SU-DHL-6 (cell line): ENCODE data around the gene MRRF.

Source experiments
- H2AFZ ChIP-seq: fragments of 200-600 bp; sonication (generic); 2 replicates; pipeline ENCODE4 v1.6.1; 2014; ENCODE audit warnings: low read depth, mild to moderate bottlenecking, moderate library complexity, mixed read lengths, antibody characterized with exemption, low read length; ENCODE audit not compliant: severe bottlenecking
- H3F3A ChIP-seq: fragments of 200-600 bp; shearing (Covaris generic); 2 replicates; pipeline ENCODE4 v1.6.0; 2016; ENCODE audit warnings: antibody characterized with exemption, mild to moderate bottlenecking; ENCODE audit not compliant: insufficient read depth
- H3K27ac ChIP-seq: fragments of 200-600 bp; sonication (generic); 2 replicates; pipeline ENCODE4 v1.5.1; 2016; ENCODE audit warnings: low read depth, mild to moderate bottlenecking, low read length, moderate library complexity, mixed read lengths
- H3K27me3 ChIP-seq: fragments of 200-600 bp; sonication (generic), shearing (Covaris generic); 2 replicates; pipeline ENCODE4 v1.6.0; 2014; ENCODE audit warnings: mild to moderate bottlenecking, low read length
- H3K36me3 ChIP-seq: fragments of 200-600 bp; sonication (generic); 2 replicates; pipeline ENCODE4 v1.6.1; 2014; ENCODE audit warnings: mild to moderate bottlenecking, low read length, mixed read lengths
- H3K4me2 ChIP-seq: fragments of 300-600, 200-600 bp; shearing (Covaris generic), sonication (generic); 2 replicates; pipeline ENCODE4 v1.6.0; 2014; ENCODE audit warnings: low read length, low read depth, mild to moderate bottlenecking; ENCODE audit not compliant: poor library complexity, severe bottlenecking
- H3K4me3 ChIP-seq: fragments of 200-600 bp; sonication (generic); 2 replicates; pipeline ENCODE4 v1.5.1; 2014; ENCODE audit warnings: antibody characterized with exemption, low read length, mild to moderate bottlenecking, mixed read lengths; ENCODE audit not compliant: insufficient read depth, poor library complexity, severe bottlenecking
- H3K79me2 ChIP-seq: fragments of 200-600 bp; sonication (generic); 2 replicates; pipeline ENCODE4 v1.6.1; 2014; ENCODE audit warnings: mild to moderate bottlenecking, low read length, moderate library complexity; ENCODE audit not compliant: insufficient read depth
- H3K9ac ChIP-seq: fragments of 200-600 bp; sonication (generic); 2 replicates; pipeline ENCODE4 v1.7.0; 2014; ENCODE audit warnings: mild to moderate bottlenecking, low read length
- H3K9me2 ChIP-seq: fragments of 200-600 bp; sonication (generic); replicated peaks from 2 replicates; pipeline ENCODE4 v1.6.1; 2014; ENCODE audit warnings: low read length; ENCODE audit not compliant: insufficient read depth
- H3K9me3 ChIP-seq: fragments of 200-600 bp; sonication (generic); 2 replicates; pipeline ENCODE4 v1.6.1; 2014; ENCODE audit warnings: low read length, mixed read lengths; ENCODE audit not compliant: insufficient read depth
- H4K20me1 ChIP-seq: fragments of 200-600 bp; sonication (generic); 2 replicates; pipeline ENCODE4 v1.6.1; 2014; ENCODE audit warnings: low read depth, mild to moderate bottlenecking, antibody characterized with exemption, low read length, moderate library complexity, mixed read lengths
- EZH2phosphoT487 ChIP-seq: fragments of 200-600 bp; sonication (generic), shearing (Covaris generic); conservative IDR thresholded peaks from 2 replicates; pipeline ENCODE4 v1.6.1; 2018; ENCODE audit warnings: mild to moderate bottlenecking, antibody characterized with exemption, low read length, moderate library complexity, mixed read lengths
- TF ChIP-seq, protein P1 (sequence below): fragments of 200-600 bp; sonication (generic); IDR thresholded peaks from one replicate; pipeline ENCODE4 v1.5.1; 2017; ENCODE audit warnings: antibody characterized with exemption, mild to moderate bottlenecking, low read length, moderate library complexity; ENCODE audit not compliant: insufficient read depth, poor library complexity, severe bottlenecking

The MRRF gene

DNA sequence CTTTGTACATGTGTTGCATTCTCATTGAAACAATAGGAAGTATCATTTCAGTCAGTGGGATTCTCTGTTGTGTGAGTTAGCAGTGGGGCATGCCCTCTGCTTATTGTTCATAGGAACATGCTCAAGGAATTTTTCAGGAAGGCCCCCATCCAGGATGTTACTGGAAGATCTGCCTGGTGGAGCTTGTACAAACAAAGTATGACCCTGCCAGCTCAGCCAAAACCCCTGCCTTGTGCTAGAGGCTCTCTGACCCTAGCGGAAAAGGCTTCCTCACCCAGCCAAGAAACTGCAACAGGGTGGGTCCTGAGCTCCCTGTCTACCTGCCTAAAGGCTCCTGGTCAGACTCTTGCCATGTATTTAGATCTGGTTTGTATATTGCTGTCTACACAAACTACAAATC is 43.2 kb downstream of the MRRF start:
- Histone ChIP-seq H3F3A (no peaks in the 10 kb centered on the region), H3K36me3 (peaks cover 23% of the 10 kb centered on the region), H3K4me2 (no peak overlapping the region), H2AFZ (no peak overlapping the region), H3K9me2 (no peaks in the 10 kb centered on the region), H3K4me3 (no peak overlapping the region), H3K27me3 (no peaks in the 10 kb centered on the region), H3K9me3 (no peaks in the 10 kb centered on the region), H3K9ac (no peak overlapping the region), H3K27ac (no peak overlapping the region), H4K20me1 (no peaks in the 10 kb centered on the region), H3K79me2 (peaks cover 7% of the 10 kb centered on the region; the same call in 1 of the 2 replicates)
- TF ChIP-seq EZH2phosphoT487 = no peak
- TF ChIP-seq, protein P1, sequence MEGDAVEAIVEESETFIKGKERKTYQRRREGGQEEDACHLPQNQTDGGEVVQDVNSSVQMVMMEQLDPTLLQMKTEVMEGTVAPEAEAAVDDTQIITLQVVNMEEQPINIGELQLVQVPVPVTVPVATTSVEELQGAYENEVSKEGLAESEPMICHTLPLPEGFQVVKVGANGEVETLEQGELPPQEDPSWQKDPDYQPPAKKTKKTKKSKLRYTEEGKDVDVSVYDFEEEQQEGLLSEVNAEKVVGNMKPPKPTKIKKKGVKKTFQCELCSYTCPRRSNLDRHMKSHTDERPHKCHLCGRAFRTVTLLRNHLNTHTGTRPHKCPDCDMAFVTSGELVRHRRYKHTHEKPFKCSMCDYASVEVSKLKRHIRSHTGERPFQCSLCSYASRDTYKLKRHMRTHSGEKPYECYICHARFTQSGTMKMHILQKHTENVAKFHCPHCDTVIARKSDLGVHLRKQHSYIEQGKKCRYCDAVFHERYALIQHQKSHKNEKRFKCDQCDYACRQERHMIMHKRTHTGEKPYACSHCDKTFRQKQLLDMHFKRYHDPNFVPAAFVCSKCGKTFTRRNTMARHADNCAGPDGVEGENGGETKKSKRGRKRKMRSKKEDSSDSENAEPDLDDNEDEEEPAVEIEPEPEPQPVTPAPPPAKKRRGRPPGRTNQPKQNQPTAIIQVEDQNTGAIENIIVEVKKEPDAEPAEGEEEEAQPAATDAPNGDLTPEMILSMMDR = no peak

DNA sequence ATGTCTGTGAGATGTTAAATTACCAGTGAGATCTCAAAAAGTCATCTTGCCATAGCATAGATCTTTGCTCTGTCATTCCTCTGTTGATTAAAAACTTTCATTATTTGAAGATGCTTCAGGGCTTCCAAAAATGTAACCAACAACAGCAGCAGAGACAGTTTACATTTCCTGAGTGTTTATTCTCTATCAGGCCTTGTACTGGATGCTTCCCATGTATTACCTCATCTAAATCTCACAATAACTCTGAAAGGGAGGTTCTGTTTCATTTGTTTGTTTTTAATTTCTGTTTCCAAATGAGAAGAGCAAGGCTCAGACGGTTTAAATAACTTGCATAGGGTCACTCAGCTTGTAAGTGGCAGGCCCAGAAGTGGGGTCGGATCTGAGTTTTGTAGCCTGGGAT is 45.2 kb downstream of the MRRF start:
- Histone ChIP-seq H3K79me2 (peaks cover under 1% of the 10 kb centered on the region; the same call in 1 of the 2 replicates), H3K4me3 (no peak overlapping the region), H3K4me2 (no peak overlapping the region), H3K27ac (no peak overlapping the region), H4K20me1 (no peaks in the 10 kb centered on the region), H3K9me2 (no peaks in the 10 kb centered on the region), H3F3A (no peaks in the 10 kb centered on the region), H2AFZ (no peak overlapping the region), H3K9me3 (no peaks in the 10 kb centered on the region), H3K27me3 (no peaks in the 10 kb centered on the region), H3K36me3 (peaks cover 25% of the 10 kb centered on the region), H3K9ac (no peak overlapping the region)
- TF ChIP-seq, protein P1 = no peak

DNA sequence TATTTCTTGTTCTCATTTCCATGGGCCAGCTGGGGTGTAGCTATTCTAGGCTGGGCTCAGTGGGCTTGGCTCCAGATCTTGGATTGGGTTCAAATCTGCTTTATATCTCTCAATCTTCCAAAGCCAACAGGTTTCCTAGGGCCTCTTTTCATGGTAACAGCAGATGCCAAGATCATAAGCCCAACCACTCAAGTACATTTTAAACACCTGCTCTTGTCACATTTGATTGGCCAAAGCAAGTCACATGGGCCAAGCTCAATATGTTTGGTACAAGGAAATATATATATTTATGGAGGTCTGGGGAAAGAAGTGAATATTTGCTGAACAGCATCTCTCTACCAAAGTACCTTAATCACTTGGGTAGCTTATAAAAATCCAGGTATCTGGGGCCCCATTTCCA is 49.5 kb downstream of the MRRF start:
- H3K36me3 ChIP-seq = peaks cover 25% of the 10 kb centered on the region
- H3K9me2 ChIP-seq = no peaks in the 10 kb centered on the region
- no peak overlapping the region for H3K27ac ChIP-seq
- H3K9ac ChIP-seq = no peak overlapping the region
- H3K4me2 ChIP-seq = no peak overlapping the region
- no peak overlapping the region for H3K4me3 ChIP-seq
- H3K9me3 ChIP-seq = no peaks in the 10 kb centered on the region
- no peaks in the 10 kb centered on the region for H3K27me3 ChIP-seq
- no peaks in the 10 kb centered on the region for H3K79me2 ChIP-seq
- no peak overlapping the region for H2AFZ ChIP-seq
- H3F3A ChIP-seq = no peaks in the 10 kb centered on the region
- TF ChIP-seq EZH2phosphoT487 = no peak
- TF ChIP-seq, protein P1 = no peak
- no peaks in the 10 kb centered on the region for H4K20me1 ChIP-seq

DNA sequence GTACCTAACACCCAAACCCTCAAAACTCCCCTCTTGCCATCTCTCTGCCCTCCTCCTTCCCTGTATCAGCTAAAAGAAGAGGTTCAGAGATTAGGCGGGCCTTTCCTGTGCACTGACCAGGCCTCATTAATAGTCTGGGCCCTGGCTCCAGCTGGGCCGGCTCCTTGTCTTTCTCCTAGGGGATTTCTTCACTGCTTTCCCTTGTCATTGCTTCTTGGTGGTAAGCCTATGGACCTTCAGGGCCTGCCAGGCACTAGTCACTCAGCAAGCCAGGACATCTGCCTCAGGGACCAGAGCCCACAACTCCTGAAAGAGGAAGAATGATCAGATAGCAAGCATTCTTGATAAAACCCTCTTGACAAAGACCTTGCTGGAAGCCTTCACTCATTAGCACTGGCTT is 50.9 kb downstream of the MRRF start:
- H4K20me1 ChIP-seq = no peaks in the 10 kb centered on the region
- H3K9me2 ChIP-seq = no peaks in the 10 kb centered on the region
- H2AFZ ChIP-seq = no peak overlapping the region
- H3K79me2 ChIP-seq = no peaks in the 10 kb centered on the region
- no peaks in the 10 kb centered on the region for H3K27me3 ChIP-seq
- H3K9ac ChIP-seq = no peak overlapping the region
- TF ChIP-seq EZH2phosphoT487 = no peak
- TF ChIP-seq, protein P1 = no peak
- no peak overlapping the region for H3K4me3 ChIP-seq
- no peak overlapping the region for H3K4me2 ChIP-seq
- no peaks in the 10 kb centered on the region for H3K9me3 ChIP-seq
- H3K27ac ChIP-seq = no peak overlapping the region
- no peaks in the 10 kb centered on the region for H3F3A ChIP-seq
- H3K36me3 ChIP-seq = peaks cover 17% of the 10 kb centered on the region; the same call in 1 of the 2 replicates
